GM12892 (cell line): ENCODE data around the gene LCMT1.

Experiments
- POLR2A ChIP-seq: IDR thresholded peaks from 2 replicates; pipeline ENCODE4 v1.6.1; 2011; ENCODE audit warnings: low read depth, low read length, control low read depth
- TAF1 ChIP-seq: IDR thresholded peaks from 2 replicates; pipeline ENCODE4 v1.6.1; 2011; ENCODE audit warnings: low read depth, mild to moderate bottlenecking, control low read depth, low read length, borderline replicate concordance

DNA sequence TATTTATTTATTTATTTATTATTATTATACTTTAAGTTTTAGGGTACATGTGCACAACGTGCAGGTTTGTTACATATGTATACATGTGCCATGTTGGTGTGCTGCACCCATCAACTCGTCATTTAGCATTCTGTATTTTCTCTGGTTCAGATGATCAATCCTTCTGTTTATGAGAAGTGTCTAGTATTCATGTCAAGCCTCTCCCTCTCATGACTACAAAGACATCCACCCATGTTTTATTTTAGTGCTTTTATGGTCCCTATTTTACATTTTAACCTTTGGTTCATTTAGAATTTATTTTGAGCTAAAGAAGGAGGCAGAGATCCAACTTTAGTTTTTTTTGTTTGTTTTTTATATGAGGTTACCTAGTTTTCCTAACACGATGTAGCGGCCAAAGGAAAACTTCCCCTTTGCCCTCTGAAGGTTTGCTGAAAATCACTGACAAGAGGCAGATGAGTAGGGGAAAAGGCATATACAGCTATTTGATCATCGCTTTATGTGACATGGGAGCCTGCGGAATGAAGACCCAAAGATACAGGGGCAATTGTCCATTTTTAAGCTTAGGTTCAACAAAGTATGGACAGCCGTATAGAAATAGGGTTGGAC is 82.8 kb downstream of the LCMT1 start:
- TF ChIP-seq POLR2A (no peak), TAF1 (no peak)
